ENCODE data around the gene SFXN2. TPM values are rescaled to one million over a fixed set of nuclear protein-coding genes. Genes with fewer than 3 reads are reported as not detected.
A peak's percentile ranks its signal among the peaks of the same experiment; 100 is the strongest.
"Not testable (repeated sequence)": the region's sequence is repeated elsewhere in the genome, so short reads cannot be mapped to it uniquely, and the experiment has no call there.

The SFXN2 gene
- polyA plus RNA-seq, 1 donor = 27.3 TPM

DNA sequence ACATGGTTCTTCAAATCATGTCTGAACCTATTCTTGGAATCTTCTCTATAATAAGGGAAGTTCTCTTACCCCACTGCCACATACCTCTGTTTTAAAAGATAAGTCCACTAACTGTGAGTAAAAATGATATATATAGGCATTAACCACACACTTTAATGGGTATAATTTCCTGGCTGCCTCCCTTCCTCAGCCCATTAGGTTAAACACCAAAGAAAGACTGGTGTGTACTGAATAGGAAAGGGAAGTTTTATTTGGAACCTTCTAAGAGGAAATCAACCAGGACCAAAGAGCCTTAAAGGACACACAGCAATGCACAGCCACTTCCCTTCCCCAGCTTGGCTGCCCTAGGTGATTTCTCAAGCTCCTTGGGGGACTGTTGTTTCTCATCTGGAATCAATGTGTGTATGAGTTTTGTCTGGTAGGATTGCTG lies 24.3 kb downstream of the SFXN2 start:
- Histone ChIP-seq H3K36me3 (ENCODE audit: control insufficient read depth, insufficient read depth, low read length) (peaks cover 19% of the 10 kb centered on the region), H3K9me3 (ENCODE audit: control insufficient read depth, low read depth, low read length) (no peaks in the 10 kb centered on the region), H3K4me1 (ENCODE audit: control insufficient read depth, insufficient read depth, low read length) (peaks cover 18% of the 10 kb centered on the region), H3K4me3 (ENCODE audit: low read length) (no peak overlapping the region), H3K27ac (ENCODE audit: low read length) (no peak overlapping the region), H3K27me3 (ENCODE audit: control insufficient read depth, insufficient read depth, low read length) (no peaks in the 10 kb centered on the region)
- no peak for DNase-seq

DNA sequence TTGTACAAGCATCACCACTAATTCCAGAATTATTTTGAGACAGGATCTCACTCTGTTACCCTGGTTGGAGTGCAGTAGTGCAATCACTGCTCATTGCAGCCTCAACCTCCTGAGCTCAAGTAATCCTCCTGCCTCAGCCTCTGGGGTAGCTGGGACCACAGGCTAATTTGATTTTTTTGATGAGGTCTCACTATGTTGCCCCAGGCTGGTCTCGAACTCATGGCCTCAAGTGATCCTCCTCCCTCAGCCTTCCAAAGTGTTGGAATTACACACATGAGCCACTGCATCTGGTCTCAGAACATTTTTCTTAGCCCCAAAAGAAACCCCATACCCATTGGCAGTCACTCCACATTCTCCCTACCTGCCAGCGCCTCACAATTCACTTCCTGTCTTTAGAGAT lies 25.8 kb downstream of the SFXN2 start:
- Histone ChIP-seq H3K27me3 (ENCODE audit: control insufficient read depth, insufficient read depth, low read length) (no peaks in the 10 kb centered on the region), H3K4me1 (ENCODE audit: control insufficient read depth, insufficient read depth, low read length) (peaks cover 23% of the 10 kb centered on the region), H3K36me3 (ENCODE audit: control insufficient read depth, insufficient read depth, low read length) (peaks cover 14% of the 10 kb centered on the region), H3K27ac (ENCODE audit: low read length) (no peak overlapping the region), H3K4me3 (ENCODE audit: low read length) (no peak overlapping the region), H3K9me3 (ENCODE audit: control insufficient read depth, low read depth, low read length) (no peaks in the 10 kb centered on the region)
- DNase-seq = no peak
- WGBS (ENCODE audit: insufficient coverage, low lambda C conversion rate) = no CpG with 5 or more reads among the region's 2 CpGs

GRCh38 chr10:102741726-102742237 lies 27.3 kb downstream of the SFXN2 start:
- peak; percentile 29 to 68 for DNase-seq
- Histone ChIP-seq H3K36me3 (ENCODE audit: control insufficient read depth, insufficient read depth, low read length) (peaks cover 7% of the 10 kb centered on the region), H3K9me3 (ENCODE audit: control insufficient read depth, low read depth, low read length) (no peaks in the 10 kb centered on the region), H3K4me1 (ENCODE audit: control insufficient read depth, insufficient read depth, low read length) (peaks cover 28% of the 10 kb centered on the region), H3K4me3 (ENCODE audit: low read length) (no peak overlapping the region), H3K27ac (ENCODE audit: low read length) (peak overlapping the region; percentile 49), H3K27me3 (ENCODE audit: control insufficient read depth, insufficient read depth, low read length) (no peaks in the 10 kb centered on the region)
- 10% methylated on average over 2 of the region's 2 CpGs for WGBS (ENCODE audit: insufficient coverage, low lambda C conversion rate)

- DNase-seq; H3K27me3 ChIP-seq (ENCODE audit: control insufficient read depth, insufficient read depth, low read length); H3K36me3 ChIP-seq (ENCODE audit: control insufficient read depth, insufficient read depth, low read length); H3K9me3 ChIP-seq (ENCODE audit: control insufficient read depth, low read depth, low read length); H3K4me3 ChIP-seq (ENCODE audit: low read length); H3K27ac ChIP-seq (ENCODE audit: low read length): not testable (repeated sequence)
- H3K4me1 ChIP-seq (ENCODE audit: control insufficient read depth, insufficient read depth, low read length) = peaks cover 28% of the 10 kb centered on the region
- no CpG with 5 or more reads among the region's 5 CpGs for WGBS (ENCODE audit: insufficient coverage, low lambda C conversion rate)
Measured at GRCh38 chr10:102742313-102742712, 27.9 kb downstream of the SFXN2 start.

GRCh38 chr10:102743078-102743587 lies 28.7 kb downstream of the SFXN2 start:
- no peaks in the 10 kb centered on the region for H3K27me3 ChIP-seq (ENCODE audit: control insufficient read depth, insufficient read depth, low read length)
- no peaks in the 10 kb centered on the region for H3K36me3 ChIP-seq (ENCODE audit: control insufficient read depth, insufficient read depth, low read length)
- 35% methylated on average over 6 of the region's 7 CpGs for WGBS (ENCODE audit: insufficient coverage, low lambda C conversion rate)
- H3K9me3 ChIP-seq (ENCODE audit: control insufficient read depth, low read depth, low read length) = no peaks in the 10 kb centered on the region
- peaks cover 28% of the 10 kb centered on the region for H3K4me1 ChIP-seq (ENCODE audit: control insufficient read depth, insufficient read depth, low read length)
- no peak overlapping the region for H3K4me3 ChIP-seq (ENCODE audit: low read length)
- DNase-seq = no peak
- H3K27ac ChIP-seq (ENCODE audit: low read length) = no peak overlapping the region

GRCh38 chr10:102743588-102744373 lies 29.3 kb downstream of the SFXN2 start, which contains the start of gene WBP1L:
Gene WBP1L, plus strand, starts transcription at chr10:102743948. Its CDS starts 106 bp downstream, at chr10:102744054.
- H3K4me3 ChIP-seq (ENCODE audit: low read length) = peak within 1 kb of the TSS; percentile 96
- no CpG with 5 or more reads among the region's 37 CpGs for WGBS (ENCODE audit: insufficient coverage, low lambda C conversion rate)
- peak; percentile 99 to 100 for DNase-seq
- H3K36me3 ChIP-seq (ENCODE audit: control insufficient read depth, insufficient read depth, low read length) = no peaks in the 10 kb centered on the region
- peak within 1 kb of the TSS; percentile 32 for H3K27ac ChIP-seq (ENCODE audit: low read length)
- no peaks in the 10 kb centered on the region for H3K27me3 ChIP-seq (ENCODE audit: control insufficient read depth, insufficient read depth, low read length)
- H3K9me3 ChIP-seq (ENCODE audit: control insufficient read depth, low read depth, low read length) = no peaks in the 10 kb centered on the region
- H3K4me1 ChIP-seq (ENCODE audit: control insufficient read depth, insufficient read depth, low read length) = peaks cover 28% of the 10 kb centered on the region

DNA sequence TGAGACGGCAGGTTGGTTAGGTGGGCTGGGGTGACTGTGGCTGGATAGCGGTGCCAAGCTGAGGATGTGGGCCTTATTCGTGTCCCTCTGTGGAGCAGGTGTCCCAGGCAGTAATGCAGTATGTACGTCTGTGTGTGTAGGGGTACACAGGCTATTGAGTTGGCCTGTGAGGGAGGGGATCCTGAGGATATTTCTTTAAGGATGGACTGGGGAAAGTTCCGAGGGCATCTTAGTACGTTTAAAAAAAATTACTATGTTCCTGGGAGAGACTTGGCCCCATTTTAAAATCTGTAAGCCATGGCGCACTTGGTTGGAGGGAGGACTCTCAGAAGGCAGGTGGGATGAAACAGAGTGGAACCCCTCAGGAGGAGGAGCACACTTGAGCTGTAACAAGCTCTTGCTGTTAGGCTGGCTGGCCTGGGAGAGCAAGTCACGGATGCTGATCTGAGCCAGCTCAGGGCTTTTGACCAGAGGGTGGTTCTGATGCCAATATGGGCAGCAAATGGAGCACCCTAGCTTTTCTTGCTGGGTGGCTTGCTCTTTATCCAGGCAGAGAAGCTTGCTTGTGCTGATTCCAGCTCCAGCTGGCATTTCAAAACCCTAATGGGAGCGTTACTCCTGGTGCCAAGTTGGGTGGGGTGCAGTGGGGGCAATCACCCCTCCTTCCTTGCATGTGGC lies 30.1 kb downstream of the SFXN2 start:
- no CpG with 5 or more reads among the region's 9 CpGs for WGBS (ENCODE audit: insufficient coverage, low lambda C conversion rate)
- peaks cover 27% of the 10 kb centered on the region for H3K4me1 ChIP-seq (ENCODE audit: control insufficient read depth, insufficient read depth, low read length)
- peak overlapping the region; percentile 96 for H3K4me3 ChIP-seq (ENCODE audit: low read length)
- H3K9me3 ChIP-seq (ENCODE audit: control insufficient read depth, low read depth, low read length) = no peaks in the 10 kb centered on the region
- no peaks in the 10 kb centered on the region for H3K36me3 ChIP-seq (ENCODE audit: control insufficient read depth, insufficient read depth, low read length)
- no peaks in the 10 kb centered on the region for H3K27me3 ChIP-seq (ENCODE audit: control insufficient read depth, insufficient read depth, low read length)
- peak in 1 of 2 donors; percentile 58 for DNase-seq
- no peak overlapping the region for H3K27ac ChIP-seq (ENCODE audit: low read length)

DNA sequence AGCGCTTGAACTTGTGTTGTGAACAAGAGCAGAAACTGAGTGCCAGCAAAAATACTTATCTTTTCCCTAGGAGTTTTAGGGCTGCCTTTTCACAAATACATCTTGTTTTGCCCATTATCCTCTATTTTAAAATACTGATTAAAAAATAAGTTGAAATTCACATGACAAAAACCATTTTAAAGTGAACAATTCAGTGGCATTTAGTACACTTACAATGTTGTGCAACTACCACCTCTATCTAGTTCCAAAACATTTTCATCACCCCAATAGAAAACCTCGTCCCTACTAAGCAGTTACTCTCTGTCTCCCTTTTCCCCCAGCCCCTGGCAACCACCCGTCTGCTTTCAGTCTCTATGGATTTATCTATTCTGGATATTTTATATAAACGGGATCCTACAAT lies 30.7 kb downstream of the SFXN2 start:
- peaks cover 21% of the 10 kb centered on the region for H3K4me1 ChIP-seq (ENCODE audit: control insufficient read depth, insufficient read depth, low read length)
- no peaks in the 10 kb centered on the region for H3K27me3 ChIP-seq (ENCODE audit: control insufficient read depth, insufficient read depth, low read length)
- DNase-seq = no peak
- no peaks in the 10 kb centered on the region for H3K36me3 ChIP-seq (ENCODE audit: control insufficient read depth, insufficient read depth, low read length)
- WGBS (ENCODE audit: insufficient coverage, low lambda C conversion rate) = 68% methylated on average over 2 of the region's 4 CpGs
- H3K4me3 ChIP-seq (ENCODE audit: low read length) = peak overlapping the region; percentile 96
- no peaks in the 10 kb centered on the region for H3K9me3 ChIP-seq (ENCODE audit: control insufficient read depth, low read depth, low read length)
- no peak overlapping the region for H3K27ac ChIP-seq (ENCODE audit: low read length)

DNA sequence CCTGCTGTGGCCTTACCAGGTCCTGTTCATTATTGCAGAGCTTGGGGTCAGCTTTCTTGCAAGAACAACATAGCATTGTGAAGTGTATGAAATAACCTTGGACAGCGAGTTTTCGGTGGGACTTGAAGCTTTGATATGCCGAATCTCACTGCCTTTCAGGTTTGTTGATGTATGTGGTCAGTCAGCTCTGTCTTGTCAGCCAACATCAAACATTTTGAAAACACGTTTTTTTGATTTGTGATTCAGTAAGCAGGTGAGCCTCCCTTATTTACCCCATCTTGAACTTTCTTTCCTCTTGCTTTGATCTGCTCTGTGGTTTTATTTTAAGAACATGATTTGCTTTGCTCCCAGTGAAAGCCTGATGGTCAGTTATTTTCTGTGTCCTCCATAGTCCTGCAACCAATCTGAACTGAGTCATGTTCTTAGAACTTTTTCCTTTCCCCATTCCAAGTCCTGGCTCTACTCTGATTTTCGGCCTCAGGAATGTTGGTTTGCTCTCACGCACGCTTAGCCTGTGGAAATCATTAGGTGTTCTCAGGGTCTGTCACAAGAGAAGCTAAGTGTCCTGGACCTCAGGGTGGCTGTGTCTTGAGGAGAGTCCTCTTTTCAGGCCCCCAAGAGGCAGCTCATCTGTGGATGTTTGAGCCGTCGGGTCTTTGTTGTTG lies 38.0 kb downstream of the SFXN2 start:
- DNase-seq = no peak
- no peaks in the 10 kb centered on the region for H3K9me3 ChIP-seq (ENCODE audit: control insufficient read depth, low read depth, low read length)
- H3K36me3 ChIP-seq (ENCODE audit: control insufficient read depth, insufficient read depth, low read length) = no peaks in the 10 kb centered on the region
- H3K4me1 ChIP-seq (ENCODE audit: control insufficient read depth, insufficient read depth, low read length) = no peaks in the 10 kb centered on the region
- H3K27me3 ChIP-seq (ENCODE audit: control insufficient read depth, insufficient read depth, low read length) = no peaks in the 10 kb centered on the region
- no peak overlapping the region for H3K4me3 ChIP-seq (ENCODE audit: low read length)
- H3K27ac ChIP-seq (ENCODE audit: low read length) = no peak overlapping the region
- 75% methylated on average over 1 of the region's 9 CpGs for WGBS (ENCODE audit: insufficient coverage, low lambda C conversion rate)
